B cell (primary cell): Measurements from ENCODE around the gene STIM1. TPM values are rescaled to one million over a fixed set of nuclear protein-coding genes. Genes with fewer than 3 reads are reported as not detected.

Experiments
- ATAC-seq: fragments of 200-7000 bp; cut with Tn5 transposase; one replicate; pipeline ENCODE4 v1.10.0; 2021; ENCODE audit warnings: low read depth, mild to moderate bottlenecking, moderate number of reproducible peaks, moderate library complexity
- CTCF ChIA-PET: fragments of 350-600 bp; sonication (Branson Sonifier 250); formaldehyde crosslinking; loops from one replicate; lab custom pipeline; 2021; ENCODE audit warnings: antibody characterized with exemption, inconsistent platforms; lab: Charles Lee
- POLR2A ChIA-PET: fragments of 350-600 bp; sonication (Branson Sonifier 250); formaldehyde crosslinking; loops from one replicate; lab custom pipeline; 2021; ENCODE audit warnings: antibody characterized with exemption; lab: Charles Lee
- DNase-seq: peaks from one replicate; pipeline ENCODE4 v3.0.0; 2013
- H2AFZ ChIP-seq: 2 replicates; pipeline ENCODE4 v1.6.1; 2012; ENCODE audit warnings: mild to moderate bottlenecking, low read depth, low read length; ENCODE audit not compliant: insufficient read depth, poor library complexity, severe bottlenecking
- H3K27ac ChIP-seq, 2 donors: 1 replicate in 1 of 2; 2 replicates in 1 of 2; pipeline ENCODE4 v1.5.1; 2012 to 2013; ENCODE audit warnings: low read length in 2 of 2, mild to moderate bottlenecking in 2 of 2, moderate library complexity in 1 of 2
- H3K27me3 ChIP-seq, 4 experiments: fragments of 200-600 bp in 1 of 4; sonication (generic) in 1 of 4; replicated peaks in 1 of 4; 1 replicate in 2 of 4; 2 replicates in 2 of 4; pipeline versions ENCODE4 v1.6.1 to v1.7.0; 2013 to 2016; ENCODE audit warnings: low read length in 3 of 4, mild to moderate bottlenecking in 2 of 4, mixed read lengths in 1 of 4, moderate library complexity in 1 of 4; ENCODE audit not compliant: insufficient read depth in 4 of 4, control insufficient read depth in 3 of 4; ENCODE audit errors: control extremely low read depth in 1 of 4
- H3K36me3 ChIP-seq, 2 experiments: replicated peaks in 1 of 2; 1 replicate in 1 of 2; 2 replicates in 1 of 2; pipeline versions ENCODE4 v1.6.1 to v1.7.1; 2013; ENCODE audit warnings: low read length in 1 of 2; ENCODE audit not compliant: insufficient read depth in 2 of 2, control insufficient read depth in 1 of 2; ENCODE audit errors: control extremely low read depth in 1 of 2, extremely low read depth in 1 of 2
- H3K4me1 ChIP-seq, 2 donors: fragments of 200-600 bp in 1 of 2; sonication (generic) in 1 of 2; 1 replicate in 1 of 2; 2 replicates in 1 of 2; pipeline versions ENCODE4 v1.5.1 to v1.6.1; 2013 to 2017; ENCODE audit warnings: low read length in 2 of 2; ENCODE audit not compliant: control insufficient read depth in 2 of 2, insufficient read depth in 2 of 2
- H3K4me2 ChIP-seq: replicated peaks from 2 replicates; pipeline ENCODE3; 2012; ENCODE audit warnings: mild to moderate bottlenecking, low read depth, low read length; ENCODE audit not compliant: poor library complexity, severe bottlenecking
- H3K4me3 ChIP-seq, 5 experiments: fragments of 200-600 bp in 1 of 5; sonication (generic) in 1 of 5; 1 replicate in 3 of 5; 2 replicates in 2 of 5; pipeline versions ENCODE4 v1.5.1 to v1.7.0; 2011 to 2016; ENCODE audit warnings: low read length in 4 of 5, mild to moderate bottlenecking in 4 of 5, low read depth in 2 of 5, control low read depth in 1 of 5, moderate library complexity in 1 of 5; ENCODE audit not compliant: insufficient read depth in 1 of 5; ENCODE audit errors: control extremely low read depth in 1 of 5, extremely low read depth in 1 of 5
- H3K79me2 ChIP-seq: fragments of 200-600 bp; sonication (generic); one replicate; pipeline ENCODE4 v1.6.0; 2016; ENCODE audit warnings: low read length; ENCODE audit not compliant: control insufficient read depth, insufficient read depth
- H3K9ac ChIP-seq: fragments of 200-600 bp; sonication (generic); 2 replicates; pipeline ENCODE4 v1.6.1; 2017; ENCODE audit warnings: mild to moderate bottlenecking, low read length, moderate library complexity
- H3K9me3 ChIP-seq, 3 donors: one replicate each; pipeline versions ENCODE4 v1.6.1 to v1.7.1; 2013; ENCODE audit warnings: low read length in 2 of 3; ENCODE audit not compliant: control insufficient read depth in 2 of 3, insufficient read depth in 1 of 3; ENCODE audit errors: control extremely low read depth in 1 of 3
- H4K20me1 ChIP-seq: 2 replicates; pipeline ENCODE4 v1.6.0; 2012; ENCODE audit warnings: mild to moderate bottlenecking, low read length; ENCODE audit not compliant: insufficient read depth, control insufficient read depth, poor library complexity, severe bottlenecking
- H3K27ac Mint-ChIP-seq: one replicate; pipeline ENCODE4 v1.8.0; 2021; ENCODE audit warnings: mixed read lengths
- H3K27me3 Mint-ChIP-seq: one replicate; pipeline ENCODE4 v1.8.0; 2021; ENCODE audit warnings: mixed read lengths
- H3K4me1 Mint-ChIP-seq: one replicate; pipeline ENCODE4 v1.8.0; 2021; ENCODE audit warnings: mixed read lengths
- H3K4me3 Mint-ChIP-seq: one replicate; pipeline ENCODE4 v1.8.0; 2021; ENCODE audit warnings: mixed read lengths
- H3K9me3 Mint-ChIP-seq: one replicate; pipeline ENCODE4 v1.8.0; 2022; ENCODE audit warnings: mixed read lengths; ENCODE audit not compliant: insufficient read depth
- CTCF ChIP-seq: fragments of 200-600 bp; IDR thresholded peaks from one replicate; pipeline ENCODE4 v1.8.0; 2022; ENCODE audit warnings: antibody characterized with exemption, mild to moderate bottlenecking
- EZH2 ChIP-seq: IDR thresholded peaks from 2 replicates; pipeline ENCODE4 v1.6.1; 2012; ENCODE audit warnings: borderline replicate concordance, low read depth, mild to moderate bottlenecking, moderate library complexity, low read length; ENCODE audit not compliant: insufficient read depth, poor library complexity, severe bottlenecking
- WGBS: methylation state at CpG from one replicate; pipeline ENCODE4 v1.1.5; 2013; ENCODE audit warnings: missing lambda C conversion rate; ENCODE audit not compliant: insufficient coverage; 5-methylcytosine and 5-hydroxymethylcytosine counted together
- intact Hi-C: fragments of 100-400 bp; cut with micrococcal nuclease; formaldehyde crosslinking; loops from one replicate; pipeline ENCODE4 v1.10.0; 2022
- polyA plus RNA-seq: library from polyadenylated mRNA; depleted of rRNA; stranded (reverse); fragments of >200 nt; gene quantifications from 2 replicates; pipeline ENCODE4 v1.2.3, GENCODE V29; 2012
- total RNA-seq, 2 donors: library from RNA; stranded (reverse); fragments of 120-200 nt in 1 of 2; gene quantifications; 1 replicate in 1 of 2; 2 replicates in 1 of 2; pipeline versions ENCODE4 v1.2.3 to v1.2.4, GENCODE V29; 2013 to 2022

The STIM1 gene
- total and polyA plus RNA-seq, 2 donors (not counting 1 experiment from before 2014, with no cell fraction given) = 59.4 to 76.7 TPM

DNA sequence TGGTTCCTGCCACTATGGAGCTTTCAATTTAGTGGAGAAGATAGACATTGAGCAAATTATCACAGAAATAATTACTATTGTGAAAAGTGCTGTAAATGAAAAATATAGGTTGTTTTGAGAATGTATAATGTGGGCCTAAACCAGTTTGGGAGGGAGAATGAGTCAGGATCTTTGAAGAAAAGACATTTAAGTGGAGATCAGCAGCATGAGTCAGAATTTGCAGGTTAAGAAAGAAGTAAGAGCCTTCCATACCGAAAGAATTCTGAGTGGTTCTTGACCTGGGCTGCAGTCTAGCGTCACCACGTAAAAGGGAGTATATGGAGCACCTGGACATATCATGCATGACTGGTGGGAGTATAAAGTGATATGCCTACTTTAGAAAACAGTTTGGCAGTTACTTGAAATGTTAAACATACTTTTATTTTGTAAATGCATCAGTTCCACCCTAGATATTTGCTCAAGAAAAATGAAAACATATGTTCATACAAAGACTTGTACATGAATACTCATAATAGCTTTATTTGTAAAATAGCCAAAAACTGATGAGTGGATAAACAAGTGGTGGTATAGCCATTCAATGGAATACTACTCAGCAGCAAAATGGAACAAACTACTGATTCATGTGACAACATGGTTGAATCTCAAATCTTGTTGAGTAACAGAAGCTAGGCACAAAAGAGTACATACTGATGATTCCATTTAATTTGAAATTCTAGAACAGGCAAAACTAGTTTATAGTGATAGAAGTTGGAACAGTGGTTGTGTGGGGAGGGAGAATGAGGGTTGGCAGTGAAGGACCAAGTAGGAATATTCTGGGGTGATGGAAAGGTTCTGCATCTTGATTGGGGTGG is 99.2 kb downstream of the STIM1 start:
- H3K4me1 Mint-ChIP-seq = peaks cover 78% of the 10 kb centered on the region

More for the DNA sequence above, 99.2 kb downstream of the STIM1 start:
- Histone ChIP-seq H3K4me3 (no peak overlapping the region), H3K79me2 (peaks cover 97% of the 10 kb centered on the region), H3K4me2 (no peak overlapping the region), H3K4me1 (peaks cover 42 to 50% of the 10 kb centered on the region in 2 donors), H4K20me1 (peaks cover 40% of the 10 kb centered on the region), H2AFZ (no peak overlapping the region), H3K27ac (no peak overlapping the region), H3K9ac (no peak overlapping the region), H3K27me3 (no peaks in the 10 kb centered on the region), H3K9me3 (no peaks in the 10 kb centered on the region), H3K36me3 (peaks cover 0 to 2% of the 10 kb centered on the region in 2 experiments)
- ChIA-PET POLR2A (interaction anchor here (0.6 kb wide), 1 partner anchor 60 kb away, joined by 5 read pairs; no protein-coding TSS in a partner anchor), CTCF (interaction anchor here (0.6 to 3.7 kb wide), 3 partner anchors 100 to 105 kb away, joined by 6 to 19 read pairs (median 14); partner anchors contain the start of gene STIM1)
- WGBS = no CpG with 5 or more reads among the region's 3 CpGs
- no peaks in the 10 kb centered on the region for H3K9me3 Mint-ChIP-seq
- intact Hi-C loops = no loop called here
- DNase-seq = no peak
- no peaks in the 10 kb centered on the region for H3K27me3 Mint-ChIP-seq
- no peak for TF ChIP-seq CTCF
- TF ChIP-seq EZH2 = no peak
- no peak overlapping the region for H3K4me3 Mint-ChIP-seq
- no peak for ATAC-seq
- H3K27ac Mint-ChIP-seq = no peak overlapping the region
